GM06990 (cell line): ENCODE data around the gene VWA8.
"Not testable (repeated sequence)": the region's sequence is repeated elsewhere in the genome, so short reads cannot be mapped to it uniquely, and the experiment has no call there.

Experiments used
- DNase-seq: peaks from one replicate; pipeline ENCODE4 v3.0.0-alpha.2; 2011; ENCODE audit not compliant: insufficient read length; ENCODE audit errors: extremely low read depth
- H3K27me3 ChIP-seq: replicated peaks from 2 replicates; pipeline ENCODE4 v1.6.0; 2011; ENCODE audit warnings: low read length; ENCODE audit not compliant: control insufficient read depth, insufficient read depth
- H3K36me3 ChIP-seq: 2 replicates; pipeline ENCODE4 v1.5.1; 2011; ENCODE audit warnings: low read length; ENCODE audit not compliant: control insufficient read depth, insufficient read depth
- H3K4me3 ChIP-seq: replicated peaks from 2 replicates; pipeline ENCODE4 v1.5.1; 2011; ENCODE audit warnings: low read depth, mild to moderate bottlenecking, control low read depth, low read length
- TF ChIP-seq, protein P1 (sequence below): IDR thresholded peaks from 2 replicates; pipeline ENCODE4 v1.5.1; 2011; ENCODE audit warnings: low read length, control low read depth, mild to moderate bottlenecking, inconsistent platforms; ENCODE audit not compliant: insufficient read depth, poor library complexity, severe bottlenecking

VWA8 gene

GRCh38 chr13:41954226-41954625 is 6.7 kb downstream of the VWA8 start:
- Histone ChIP-seq H3K4me3 (no peak overlapping the region), H3K27me3 (no peaks in the 10 kb centered on the region), H3K36me3 (no peaks in the 10 kb centered on the region)
- TF ChIP-seq, protein P1, sequence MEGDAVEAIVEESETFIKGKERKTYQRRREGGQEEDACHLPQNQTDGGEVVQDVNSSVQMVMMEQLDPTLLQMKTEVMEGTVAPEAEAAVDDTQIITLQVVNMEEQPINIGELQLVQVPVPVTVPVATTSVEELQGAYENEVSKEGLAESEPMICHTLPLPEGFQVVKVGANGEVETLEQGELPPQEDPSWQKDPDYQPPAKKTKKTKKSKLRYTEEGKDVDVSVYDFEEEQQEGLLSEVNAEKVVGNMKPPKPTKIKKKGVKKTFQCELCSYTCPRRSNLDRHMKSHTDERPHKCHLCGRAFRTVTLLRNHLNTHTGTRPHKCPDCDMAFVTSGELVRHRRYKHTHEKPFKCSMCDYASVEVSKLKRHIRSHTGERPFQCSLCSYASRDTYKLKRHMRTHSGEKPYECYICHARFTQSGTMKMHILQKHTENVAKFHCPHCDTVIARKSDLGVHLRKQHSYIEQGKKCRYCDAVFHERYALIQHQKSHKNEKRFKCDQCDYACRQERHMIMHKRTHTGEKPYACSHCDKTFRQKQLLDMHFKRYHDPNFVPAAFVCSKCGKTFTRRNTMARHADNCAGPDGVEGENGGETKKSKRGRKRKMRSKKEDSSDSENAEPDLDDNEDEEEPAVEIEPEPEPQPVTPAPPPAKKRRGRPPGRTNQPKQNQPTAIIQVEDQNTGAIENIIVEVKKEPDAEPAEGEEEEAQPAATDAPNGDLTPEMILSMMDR = no peak
- DNase-seq = no peak

- Histone ChIP-seq H3K4me3 (no peak overlapping the region), H3K36me3 (no peaks in the 10 kb centered on the region), H3K27me3 (no peaks in the 10 kb centered on the region)
- no peak for DNase-seq
- TF ChIP-seq, protein P1 = no peak
Observed at GRCh38 chr13:41952749-41953148, 8.2 kb downstream of the VWA8 start.

DNA sequence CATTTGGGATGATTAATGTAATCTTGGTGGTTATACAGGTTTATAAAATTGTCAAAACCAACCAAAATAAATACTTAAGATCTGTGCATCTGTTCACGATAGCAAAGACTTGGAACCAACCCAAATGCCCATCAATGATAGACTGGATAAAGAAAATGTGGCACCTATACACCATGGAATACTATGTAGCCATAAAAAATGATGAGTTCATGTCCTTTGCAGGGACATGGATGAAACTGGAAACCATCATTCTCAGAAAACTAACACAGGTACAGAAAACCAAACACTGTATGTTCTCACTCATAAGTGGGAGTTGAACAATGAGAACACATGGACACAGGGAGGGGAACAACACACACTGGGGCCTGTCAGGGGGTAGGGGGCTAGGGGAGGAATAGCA is 11.8 kb downstream of the VWA8 start:
- DNase-seq, H3K4me3 ChIP-seq, H3K27me3 ChIP-seq, H3K36me3 ChIP-seq: not testable (repeated sequence)

DNA sequence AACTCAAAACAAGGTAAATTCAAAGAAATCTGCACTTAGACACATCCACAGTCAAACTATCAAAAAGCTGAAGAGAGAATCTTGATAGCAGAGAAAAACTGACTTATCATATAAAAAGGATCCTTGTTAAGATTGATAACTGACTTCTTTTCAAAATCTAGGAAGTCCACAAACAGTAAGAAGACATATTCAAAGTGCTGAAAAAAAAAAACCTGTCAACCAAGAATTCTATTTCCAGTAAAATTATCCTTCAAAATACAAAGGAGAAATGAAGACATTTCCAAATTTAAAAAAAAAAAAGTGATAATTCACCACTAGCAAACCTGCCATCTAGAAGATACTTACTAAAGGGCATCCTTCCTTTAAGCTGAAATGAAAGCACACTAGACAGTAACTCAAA is 15.0 kb downstream of the VWA8 start:
- Histone ChIP-seq H3K36me3 (peaks cover 2% of the 10 kb centered on the region; the same call in 1 of the 2 replicates), H3K27me3 (no peaks in the 10 kb centered on the region), H3K4me3 (no peak overlapping the region)
- TF ChIP-seq, protein P1 = no peak
- no peak for DNase-seq

GRCh38 chr13:41944635-41945397 is 16.1 kb downstream of the VWA8 start:
- no peak for DNase-seq
- Histone ChIP-seq H3K27me3 (no peaks in the 10 kb centered on the region), H3K36me3 (peaks cover 2% of the 10 kb centered on the region; the same call in 1 of the 2 replicates), H3K4me3 (no peak overlapping the region)
- TF ChIP-seq, protein P1 = no peak

DNA sequence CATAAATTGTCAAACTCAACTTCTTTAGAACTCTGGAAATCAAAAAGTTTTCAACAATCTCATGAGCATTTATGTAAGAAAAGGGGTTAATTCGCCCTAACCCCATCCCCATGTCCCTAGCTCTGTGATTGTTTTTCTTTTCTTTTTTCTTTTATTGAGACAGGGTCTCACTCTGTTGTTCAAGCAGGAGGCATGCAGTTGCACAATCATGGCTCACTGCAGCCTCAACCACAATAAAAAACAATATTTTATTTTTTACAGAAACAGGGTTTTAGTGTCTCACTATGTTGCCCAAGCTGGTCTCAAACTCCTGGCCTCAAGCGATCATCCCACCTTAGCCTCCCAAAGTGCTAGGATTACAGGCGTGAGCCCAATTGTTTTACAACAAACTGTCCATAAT is 16.7 kb downstream of the VWA8 start:
- H3K27me3 ChIP-seq = no peaks in the 10 kb centered on the region
- DNase-seq = no peak
- no peak overlapping the region for H3K4me3 ChIP-seq
- TF ChIP-seq, protein P1 = no peak
- H3K36me3 ChIP-seq = peaks cover 2% of the 10 kb centered on the region; the same call in 1 of the 2 replicates
